ENCODE measurements around the gene TP73. TPM values are rescaled to one million over a fixed set of nuclear protein-coding genes. Genes with fewer than 3 reads are reported as not detected.

TP73 gene
- not detected for total RNA-seq

DNA sequence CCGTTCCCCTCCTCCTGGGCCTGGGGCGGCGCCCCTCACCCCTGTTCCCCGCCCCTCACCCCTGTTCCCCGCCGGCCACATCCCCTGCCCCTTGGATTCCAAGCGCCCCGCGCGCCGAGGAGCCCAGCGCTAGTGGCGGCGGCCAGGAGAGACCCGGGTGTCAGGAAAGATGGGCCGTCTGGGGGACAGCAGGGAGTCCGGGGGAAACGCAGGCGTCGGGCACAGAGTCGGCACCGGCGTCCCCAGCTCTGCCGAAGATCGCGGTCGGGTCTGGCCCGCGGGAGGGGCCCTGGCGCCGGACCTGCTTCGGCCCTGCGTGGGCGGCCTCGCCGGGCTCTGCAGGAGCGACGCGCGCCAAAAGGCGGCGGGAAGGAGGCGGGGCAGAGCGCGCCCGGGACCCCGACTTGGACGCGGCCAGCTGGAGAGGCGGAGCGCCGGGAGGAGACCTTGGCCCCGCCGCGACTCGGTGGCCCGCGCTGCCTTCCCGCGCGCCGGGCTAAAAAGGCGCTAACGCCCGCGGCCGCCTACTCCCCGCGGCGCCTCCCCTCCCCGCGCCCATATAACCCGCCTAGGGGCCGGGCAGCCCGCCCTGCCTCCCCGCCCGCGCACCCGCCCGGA lies at the start of gene TP73:
Gene TP73 (plus strand): TSS at position 587 of the 618 bp plus-strand sequence. CDS start 29,850 bp downstream, outside the sequence.
- H3K27me3 ChIP-seq (ENCODE audit: insufficient read depth, low read length): peaks cover 53% of the 10 kb centered on the region
- H3K4me3 ChIP-seq (ENCODE audit: low read length): no peak within 1 kb of the TSS
- H3K9me3 ChIP-seq (ENCODE audit: low read depth, low read length): no peaks in the 10 kb centered on the region
- H3K4me1 ChIP-seq (ENCODE audit: insufficient read depth, low read length): peaks cover 39% of the 10 kb centered on the region

DNA sequence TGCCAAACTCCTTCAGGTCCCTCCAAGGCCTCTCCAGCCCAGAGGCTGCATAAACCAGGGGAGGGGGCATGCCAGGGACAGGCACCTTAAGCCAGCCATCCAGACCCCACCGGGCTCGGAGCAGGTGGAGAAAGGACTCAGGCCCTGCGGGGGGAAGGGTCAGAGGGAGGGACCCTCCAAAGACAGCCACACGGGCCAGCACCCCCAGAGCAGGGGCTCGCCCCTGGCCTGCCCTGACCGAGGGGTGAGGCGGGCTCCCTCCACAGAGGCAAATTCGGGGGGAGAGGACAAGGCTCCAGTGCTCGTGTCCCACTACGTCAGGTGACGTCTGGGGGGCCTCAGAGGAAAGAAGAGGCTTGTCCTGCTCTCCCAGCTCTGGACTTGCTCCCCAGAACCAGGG lies 49.2 kb upstream of the TP73 start:
- H3K4me3 ChIP-seq (ENCODE audit: low read length): no peak overlapping the region
- H3K27me3 ChIP-seq (ENCODE audit: insufficient read depth, low read length): no peaks in the 10 kb centered on the region

DNA sequence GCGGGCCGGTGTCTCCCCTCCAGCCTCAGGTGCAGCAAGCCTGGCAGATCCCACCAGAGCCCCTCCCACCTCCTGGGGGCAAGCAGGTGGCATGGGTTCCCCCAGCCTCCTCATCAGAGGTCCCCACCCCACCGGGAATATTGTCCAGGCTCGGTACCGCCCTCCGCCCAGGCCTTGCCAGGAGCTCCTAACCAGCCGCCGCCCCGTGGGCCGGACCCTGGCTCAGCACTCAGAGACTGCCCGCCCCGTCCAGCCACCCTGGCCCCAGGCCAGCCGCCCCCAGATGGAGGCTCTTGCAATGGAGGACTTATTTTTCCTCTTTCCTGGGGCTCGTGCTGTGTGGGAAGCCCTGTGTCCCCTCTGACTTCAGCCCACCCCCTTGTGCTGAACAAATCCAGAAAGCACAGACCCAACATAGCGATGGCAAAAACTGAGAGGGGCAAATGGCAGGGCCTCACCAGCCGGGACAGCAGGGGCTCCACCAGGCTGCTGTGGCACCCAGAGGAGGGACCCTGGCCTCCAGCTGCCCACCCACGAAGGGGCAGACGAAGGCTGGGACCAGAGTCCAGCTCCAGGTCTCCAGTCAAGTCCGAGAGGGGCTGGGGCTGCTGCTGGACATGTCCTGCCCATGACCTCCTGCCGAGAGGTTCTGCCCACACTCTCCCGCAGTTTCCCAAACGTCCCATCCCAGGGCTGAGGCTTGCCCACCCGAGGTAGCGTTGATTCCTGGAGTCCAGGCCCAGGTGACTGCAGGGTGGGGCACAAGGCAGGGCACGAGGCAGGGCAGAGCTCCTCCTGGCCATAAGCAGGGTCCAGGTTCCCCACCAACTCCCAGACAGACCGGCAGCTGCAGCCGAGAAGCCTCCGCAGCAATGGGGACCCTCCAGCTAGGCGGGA lies 48.5 kb upstream of the TP73 start:
- Histone ChIP-seq H3K4me3 (ENCODE audit: low read length) (no peak overlapping the region), H3K4me1 (ENCODE audit: insufficient read depth, low read length) (peaks cover 7% of the 10 kb centered on the region), H3K9me3 (ENCODE audit: low read depth, low read length) (no peaks in the 10 kb centered on the region), H3K27me3 (ENCODE audit: insufficient read depth, low read length) (no peaks in the 10 kb centered on the region)

More for the DNA sequence above, 49.2 kb upstream of the TP73 start:
- Histone ChIP-seq H3K4me1 (ENCODE audit: insufficient read depth, low read length) (peaks cover 13% of the 10 kb centered on the region), H3K9me3 (ENCODE audit: low read depth, low read length) (no peaks in the 10 kb centered on the region)

DNA sequence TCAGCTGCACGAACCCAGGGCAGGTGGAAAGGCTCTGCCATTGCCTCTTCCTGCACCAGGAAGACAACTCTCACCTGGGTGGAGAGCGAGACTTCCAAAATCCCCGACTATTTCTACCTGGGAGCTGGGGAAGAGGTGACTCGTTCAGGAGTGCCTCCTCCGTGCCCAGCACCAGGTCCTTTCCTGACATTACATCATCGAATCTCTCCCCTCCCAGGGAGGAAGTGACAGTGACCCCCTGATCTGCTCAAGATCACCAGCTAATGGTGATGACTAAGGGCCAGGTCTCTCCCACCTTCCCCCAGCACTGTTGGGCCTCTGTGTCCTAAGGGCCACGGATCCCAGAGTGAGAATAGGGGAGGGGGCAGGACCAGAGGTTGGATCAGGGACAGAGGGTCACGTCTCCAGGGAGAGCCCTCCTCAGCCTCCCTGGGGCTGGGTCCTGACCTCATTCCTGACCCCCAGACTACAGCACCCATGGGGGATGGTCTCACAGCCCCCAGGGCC lies 47.8 kb upstream of the TP73 start:
- Histone ChIP-seq H3K4me3 (ENCODE audit: low read length) (no peak overlapping the region), H3K4me1 (ENCODE audit: insufficient read depth, low read length) (no peaks in the 10 kb centered on the region), H3K9me3 (ENCODE audit: low read depth, low read length) (no peaks in the 10 kb centered on the region), H3K27me3 (ENCODE audit: insufficient read depth, low read length) (no peaks in the 10 kb centered on the region)

DNA sequence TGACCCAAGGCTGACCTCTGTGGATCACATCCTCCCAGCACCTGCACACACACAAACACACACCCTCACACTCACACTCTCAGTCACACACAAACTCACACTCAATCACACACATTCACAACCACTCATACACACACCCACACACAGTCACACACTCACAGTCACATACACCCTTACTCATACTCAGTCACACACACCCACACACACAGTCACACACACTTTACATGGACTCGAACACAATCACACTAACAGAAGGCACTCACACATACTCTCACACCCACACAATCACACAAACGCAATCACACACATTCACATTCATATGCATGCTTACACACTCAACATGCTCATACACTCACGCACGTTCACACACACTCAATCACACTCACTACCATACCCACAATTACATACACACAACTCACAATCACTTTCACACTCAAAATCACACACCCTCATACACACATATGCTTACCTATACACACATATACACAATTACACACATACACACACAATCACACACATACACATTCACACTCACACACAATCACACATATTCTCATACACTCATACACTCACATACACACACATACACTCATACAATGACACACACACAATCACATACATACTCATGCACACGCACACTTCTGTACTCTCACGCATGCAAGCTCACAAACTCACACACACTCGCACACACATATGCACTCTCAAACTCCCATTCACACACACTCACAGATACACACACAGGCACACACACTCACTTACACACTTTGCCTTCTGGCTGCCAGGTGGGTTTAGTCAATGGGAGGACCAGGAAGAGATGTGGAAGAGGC lies 47.1 kb upstream of the TP73 start:
- peaks cover 3% of the 10 kb centered on the region for H3K4me1 ChIP-seq (ENCODE audit: insufficient read depth, low read length)
- no peaks in the 10 kb centered on the region for H3K27me3 ChIP-seq (ENCODE audit: insufficient read depth, low read length)
- no peaks in the 10 kb centered on the region for H3K9me3 ChIP-seq (ENCODE audit: low read depth, low read length)
- H3K4me3 ChIP-seq (ENCODE audit: low read length): no peak overlapping the region

DNA sequence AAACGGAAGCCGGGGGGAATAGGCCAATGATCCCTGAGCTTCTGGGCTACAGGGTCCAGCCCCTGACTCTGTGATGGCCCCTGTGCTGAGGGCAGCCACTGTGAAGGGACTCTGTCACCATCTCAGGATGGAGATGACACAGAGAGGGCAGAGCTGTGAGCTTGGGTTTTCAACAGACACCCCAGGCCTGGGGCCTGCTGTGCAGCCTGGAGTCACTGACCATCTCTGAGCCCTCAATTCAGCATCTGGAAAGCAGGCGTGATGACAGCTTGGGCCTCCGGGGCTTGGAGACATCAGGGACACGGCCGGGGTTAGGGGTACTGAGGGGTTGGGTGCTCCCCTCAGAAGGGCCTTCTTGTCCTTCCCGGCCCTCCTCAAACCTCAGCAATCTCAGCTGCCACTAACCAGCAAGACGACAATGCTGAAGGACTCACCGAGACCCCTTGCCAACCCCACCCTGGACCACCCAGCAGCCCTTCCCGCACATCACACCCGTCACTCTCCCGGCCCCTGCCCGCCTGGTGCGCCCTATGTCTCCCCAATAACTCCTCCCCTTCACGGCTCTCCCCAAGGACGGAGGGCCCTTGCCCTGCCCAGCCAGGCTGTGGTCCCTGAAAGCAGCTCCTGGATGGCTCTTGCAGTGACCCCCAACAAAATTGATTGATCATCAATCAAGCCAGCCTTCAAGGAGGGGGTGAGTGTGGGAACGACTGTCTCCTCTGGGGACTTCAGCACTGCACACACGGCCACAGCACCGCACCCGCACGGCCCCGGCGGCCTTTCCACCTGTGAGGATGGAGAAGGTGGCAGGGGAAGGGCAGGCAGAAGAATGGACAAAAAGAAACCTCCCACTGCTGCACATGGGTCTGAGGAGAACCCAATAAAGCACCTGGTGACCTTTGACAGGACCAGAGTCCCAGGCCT lies 45.3 kb upstream of the TP73 start:
- Histone ChIP-seq H3K27me3 (ENCODE audit: insufficient read depth, low read length) (no peaks in the 10 kb centered on the region), H3K9me3 (ENCODE audit: low read depth, low read length) (no peaks in the 10 kb centered on the region), H3K4me3 (ENCODE audit: low read length) (no peak overlapping the region), H3K4me1 (ENCODE audit: insufficient read depth, low read length) (peaks cover 12% of the 10 kb centered on the region)

DNA sequence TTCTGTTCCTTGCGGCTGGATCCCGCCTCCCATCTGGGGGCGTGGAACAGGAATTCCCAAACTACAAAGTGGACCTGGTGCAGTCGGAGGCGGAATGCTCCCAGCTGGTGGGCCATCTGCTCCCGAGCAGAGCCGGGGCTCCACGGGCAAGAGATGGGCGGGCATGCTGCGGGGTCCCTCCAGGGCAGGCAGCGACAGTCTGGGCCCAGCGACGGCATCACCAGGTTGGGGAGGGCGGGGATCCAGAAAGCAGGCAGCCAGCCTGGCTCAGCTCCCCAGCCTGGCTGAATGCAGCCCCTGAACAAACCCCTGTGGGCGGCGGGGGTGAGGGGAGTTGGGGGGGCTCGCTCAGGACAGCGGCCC lies 44.6 kb upstream of the TP73 start:
- peaks cover 14% of the 10 kb centered on the region for H3K4me1 ChIP-seq (ENCODE audit: insufficient read depth, low read length)
- no peak overlapping the region for H3K4me3 ChIP-seq (ENCODE audit: low read length)
- no peaks in the 10 kb centered on the region for H3K9me3 ChIP-seq (ENCODE audit: low read depth, low read length)
- H3K27me3 ChIP-seq (ENCODE audit: insufficient read depth, low read length): no peaks in the 10 kb centered on the region

DNA sequence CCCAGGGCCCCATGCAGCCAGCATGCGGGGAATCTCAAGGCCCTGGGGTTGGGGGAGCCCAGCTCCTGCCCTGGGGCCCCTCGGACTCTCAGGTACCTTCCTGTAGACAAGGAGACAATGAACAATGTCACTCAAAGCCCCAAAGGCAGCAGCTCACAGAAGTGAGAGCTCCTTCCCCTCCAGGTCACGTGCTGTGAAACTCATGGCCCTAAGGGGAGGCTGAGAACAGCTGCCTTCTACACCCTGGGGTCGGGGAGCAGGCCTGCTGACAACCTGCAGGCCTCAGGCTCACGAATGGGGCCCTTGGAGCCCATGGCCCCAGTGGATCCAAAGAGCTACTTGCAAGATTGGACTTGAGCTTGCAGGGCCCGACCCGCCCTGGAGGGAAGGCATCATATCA lies 44.2 kb upstream of the TP73 start:
- H3K9me3 ChIP-seq (ENCODE audit: low read depth, low read length): no peaks in the 10 kb centered on the region
- no peaks in the 10 kb centered on the region for H3K27me3 ChIP-seq (ENCODE audit: insufficient read depth, low read length)
- peaks cover 14% of the 10 kb centered on the region for H3K4me1 ChIP-seq (ENCODE audit: insufficient read depth, low read length)
- no peak overlapping the region for H3K4me3 ChIP-seq (ENCODE audit: low read length)

DNA sequence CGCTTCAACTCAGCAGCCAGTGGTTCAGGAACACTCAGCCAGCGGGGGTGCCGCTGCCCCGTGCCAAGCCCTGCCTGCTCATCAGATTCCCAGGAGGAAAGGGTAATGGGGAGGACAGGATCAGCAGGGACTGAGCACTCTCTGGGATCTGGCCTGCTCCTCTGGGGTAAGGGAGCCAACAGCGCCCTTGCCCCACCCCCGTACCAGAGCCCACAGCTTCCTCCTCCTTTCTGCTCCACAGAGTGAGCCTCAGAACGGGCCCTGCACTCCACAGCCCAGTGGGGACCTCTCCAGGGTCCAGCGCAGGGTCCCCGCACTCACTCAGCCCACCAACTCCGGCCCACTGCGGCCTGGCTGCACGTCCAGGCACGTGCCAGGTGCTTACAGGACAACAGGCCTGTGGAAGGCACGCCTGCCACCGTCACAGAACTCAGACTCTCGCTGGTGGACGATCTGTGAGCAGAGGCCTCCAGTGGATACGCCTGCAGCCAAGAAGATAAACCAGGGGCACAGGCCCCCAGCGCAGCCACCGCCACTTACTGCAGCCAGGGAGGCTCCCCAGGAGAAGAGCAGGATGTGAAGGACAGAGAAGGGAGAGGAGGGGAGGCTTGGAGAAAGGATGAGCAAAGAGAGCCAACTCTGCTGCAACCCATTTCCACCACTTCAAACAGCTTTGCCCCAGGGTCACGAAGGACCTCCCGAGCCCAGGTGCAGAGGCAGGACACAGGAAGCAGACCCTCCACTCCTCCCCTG lies 43.1 kb upstream of the TP73 start:
- H3K4me1 ChIP-seq (ENCODE audit: insufficient read depth, low read length): peaks cover 14% of the 10 kb centered on the region
- no peaks in the 10 kb centered on the region for H3K9me3 ChIP-seq (ENCODE audit: low read depth, low read length)
- no peaks in the 10 kb centered on the region for H3K27me3 ChIP-seq (ENCODE audit: insufficient read depth, low read length)
- H3K4me3 ChIP-seq (ENCODE audit: low read length): no peak overlapping the region

DNA sequence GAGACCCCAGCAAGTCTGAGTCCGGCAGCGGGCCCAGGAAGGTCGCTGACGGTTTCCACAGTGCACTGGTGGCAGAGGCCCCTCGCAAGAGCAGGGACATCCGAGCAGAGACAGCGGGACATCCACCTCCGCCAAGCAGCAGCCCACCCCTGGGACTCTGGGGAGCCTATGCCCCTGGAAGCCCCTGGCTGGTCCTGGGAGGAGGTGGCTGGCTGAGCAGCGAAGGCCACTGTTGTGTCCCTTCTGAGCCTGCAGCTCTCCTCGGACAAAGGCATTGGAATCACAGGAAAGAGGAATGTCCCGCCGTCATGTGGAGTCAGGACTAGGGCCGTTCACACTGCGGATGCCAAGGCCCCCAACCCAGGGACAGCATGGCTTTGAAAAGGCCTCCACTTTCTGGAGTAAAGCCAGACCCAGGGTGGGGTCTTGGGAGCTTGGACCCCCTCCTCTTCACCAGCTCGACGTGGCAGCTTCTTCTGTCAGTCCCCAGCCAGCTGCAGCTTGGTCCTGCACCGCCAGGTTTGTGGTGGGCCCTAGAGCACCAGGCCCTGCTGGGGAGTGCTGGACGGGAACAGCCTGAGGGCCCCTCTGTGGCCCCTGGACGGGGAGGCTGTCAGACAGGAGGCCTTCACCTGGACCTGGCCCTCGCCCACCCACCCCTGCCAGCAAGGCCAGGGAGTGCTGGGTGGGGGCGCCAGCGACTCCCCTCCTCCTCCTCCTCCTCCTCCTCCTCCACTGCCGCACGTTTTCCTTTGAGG lies 42.4 kb upstream of the TP73 start:
- Histone ChIP-seq H3K27me3 (ENCODE audit: insufficient read depth, low read length) (no peaks in the 10 kb centered on the region), H3K4me1 (ENCODE audit: insufficient read depth, low read length) (peaks cover 14% of the 10 kb centered on the region), H3K4me3 (ENCODE audit: low read length) (no peak overlapping the region), H3K9me3 (ENCODE audit: low read depth, low read length) (no peaks in the 10 kb centered on the region)

DNA sequence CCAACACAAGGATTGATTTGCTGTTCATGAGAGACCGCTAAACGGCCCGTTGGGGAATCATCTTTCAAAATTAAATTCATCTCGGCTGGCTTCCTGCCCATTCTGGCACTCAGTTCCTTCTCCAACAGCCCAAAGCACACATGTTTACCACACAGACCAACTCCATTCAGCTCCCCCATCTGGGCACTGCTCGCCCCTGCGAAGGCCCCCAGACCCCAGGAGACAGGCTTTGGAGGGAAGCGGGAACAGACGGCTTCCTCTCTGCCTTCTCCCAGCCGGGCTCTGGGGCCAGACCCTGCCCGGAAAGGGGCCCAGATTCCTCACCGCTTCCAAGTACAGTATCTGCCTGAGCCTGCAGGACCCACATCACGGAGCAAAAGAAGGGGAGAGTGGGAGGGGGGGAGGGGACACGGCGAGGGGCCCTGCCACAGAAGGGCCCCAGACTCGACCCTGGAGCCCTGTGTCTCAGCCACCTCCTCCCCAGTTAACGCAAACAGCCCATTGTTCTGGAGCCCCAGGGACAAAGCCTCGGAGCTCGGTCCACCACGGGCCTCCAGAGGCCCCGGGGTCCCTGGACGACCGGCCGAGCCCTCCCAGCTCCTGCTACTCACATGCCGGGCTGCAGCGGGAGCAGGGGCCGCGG lies 41.7 kb upstream of the TP73 start:
- H3K27me3 ChIP-seq (ENCODE audit: insufficient read depth, low read length): no peaks in the 10 kb centered on the region

DNA sequence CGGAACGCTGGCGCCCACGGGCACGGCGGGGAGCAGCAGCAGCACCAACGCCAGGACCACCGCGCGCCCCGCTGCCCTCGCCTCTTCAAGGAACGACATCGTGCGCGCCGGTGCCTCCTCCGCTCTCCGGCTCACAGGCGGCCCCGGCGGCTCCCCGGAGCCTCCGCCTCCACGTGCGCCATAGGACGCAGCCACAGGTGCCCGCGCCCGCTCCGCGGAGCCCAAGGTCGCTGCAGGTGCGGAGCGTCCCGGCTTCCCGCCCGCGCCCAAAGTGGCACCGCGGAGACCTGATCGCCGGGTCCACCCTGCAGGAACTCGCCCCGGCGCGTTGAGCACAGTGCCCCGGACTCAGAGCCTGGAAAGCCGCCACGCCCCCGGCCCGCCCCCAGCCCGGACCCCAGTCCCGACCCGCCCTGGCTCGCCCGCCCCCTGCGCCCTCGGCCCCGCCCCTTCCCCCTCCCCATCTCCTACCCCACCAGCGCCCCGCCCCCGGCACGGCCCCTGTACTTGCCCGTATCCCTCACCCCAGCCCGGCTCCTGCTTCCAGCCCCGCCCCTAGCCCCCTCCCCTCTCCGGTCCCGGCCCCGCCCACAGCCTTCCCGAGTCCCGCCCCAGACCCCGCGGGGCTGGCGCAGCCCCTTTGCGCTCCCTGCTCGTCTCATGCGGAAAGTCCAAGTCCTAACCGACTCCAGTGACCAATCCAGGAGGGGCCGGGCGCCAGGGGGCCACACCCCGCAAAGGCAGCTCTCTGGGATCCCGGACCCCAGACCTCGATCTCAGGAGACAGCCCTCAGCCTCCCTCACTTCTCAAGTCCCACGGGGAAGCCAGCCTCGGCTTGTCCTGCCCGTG lies 40.9 kb upstream of the TP73 start, which contains the start of gene MEGF6:
Gene MEGF6 (minus strand): TSS at position 339 of the 850 bp plus-strand sequence. CDS start 240 bp downstream, at position 99.
- H3K4me1 ChIP-seq (ENCODE audit: insufficient read depth, low read length): peaks cover 14% of the 10 kb centered on the region
- H3K4me3 ChIP-seq (ENCODE audit: low read length): no peak within 1 kb of the TSS
- no peaks in the 10 kb centered on the region for H3K27me3 ChIP-seq (ENCODE audit: insufficient read depth, low read length)

More for the DNA sequence above, 41.7 kb upstream of the TP73 start:
- Histone ChIP-seq H3K9me3 (ENCODE audit: low read depth, low read length) (no peaks in the 10 kb centered on the region), H3K4me1 (ENCODE audit: insufficient read depth, low read length) (peaks cover 14% of the 10 kb centered on the region), H3K4me3 (ENCODE audit: low read length) (no peak overlapping the region)

More for the DNA sequence above, 40.9 kb upstream of the TP73 start, which contains the start of gene MEGF6:
- H3K9me3 ChIP-seq (ENCODE audit: low read depth, low read length): no peaks in the 10 kb centered on the region

Data from mononuclear cell (primary cell).